A549 (cell line): ENCODE data around the gene OCSTAMP. TPM values are rescaled to one million over a fixed set of nuclear protein-coding genes. Genes with fewer than 3 reads are reported as not detected.

Experiments
- ATAC-seq, 2 experiments: fragments of 200-7000 bp in 1 of 2; fragments of >200 bp in 1 of 2; cut with Nextera tagmentation in 1 of 2; cut with Tn5 transposase in 1 of 2; 3 replicates each; pipeline versions ENCODE4 v1.8.0 to v1.9.1; 2018 to 2020; ENCODE audit warnings: mild to moderate bottlenecking in 1 of 2, moderate library complexity in 1 of 2
- CTCF ChIA-PET: fragments of 300-600 bp; sonication (Branson Sonifier 250); formaldehyde crosslinking; extraction: SDS; loops from one replicate; lab custom pipeline; 2021; ENCODE audit warnings: antibody characterized with exemption, inconsistent platforms; lab: Yijun Ruan, JAX
- POLR2A ChIA-PET: fragments of 350-600 bp; formaldehyde crosslinking; extraction: SDS; loops from one replicate; lab custom pipeline; 2021; ENCODE audit warnings: antibody characterized with exemption, inconsistent platforms; lab: Yijun Ruan, JAX
- DNase-seq, 2 experiments: peaks; one replicate each; pipeline versions ENCODE4 v3.0.0 to v3.0.0-alpha.2; 2011 to 2016; ENCODE audit warnings: low read depth in 1 of 2, low spot score in 1 of 2
- FAIRE-seq: peaks from 2 replicates; lab custom pipeline; 2011; peaks lifted over from hg19 to GRCh38; lab: Jason Lieb, UNC
- H3K27ac ChIP-seq, 2 experiments: fragments of >200 bp; sonication (Bioruptor Twin); formaldehyde crosslinking; 3 replicates each; pipeline ENCODE4 v1.5.1; 2016 to 2017
- H3K4me1 ChIP-seq: fragments of >200 bp; sonication (Bioruptor Twin); formaldehyde crosslinking; 3 replicates; pipeline ENCODE4 v1.6.1; 2016
- H3K4me2 ChIP-seq: fragments of >200 bp; sonication (Bioruptor Twin); formaldehyde crosslinking; 3 replicates; pipeline ENCODE4 v1.6.1; 2016
- H3K4me3 ChIP-seq: fragments of >200 bp; sonication (Bioruptor Twin); formaldehyde crosslinking; 3 replicates; pipeline ENCODE4 v1.5.1; 2016
- H3K9me3 ChIP-seq: fragments of >200 bp; sonication (Bioruptor Twin); formaldehyde crosslinking; 3 replicates; pipeline ENCODE4 v1.6.1; 2016
- BHLHE40 ChIP-seq: IDR thresholded peaks from 2 replicates; pipeline ENCODE4 v1.6.1; 2012; ENCODE audit warnings: low read depth, low read length, inconsistent platforms
- CHD2 ChIP-seq: fragments of 150-350 bp; IDR thresholded peaks from 2 replicates; pipeline ENCODE4 v1.6.1; 2014; ENCODE audit warnings: low read length; ENCODE audit not compliant: partially characterized antibody
- CHD4 ChIP-seq: fragments of 200-600 bp; sonication (generic); IDR thresholded peaks from 2 replicates; pipeline ENCODE4 v1.6.1; 2016; ENCODE audit warnings: antibody characterized with exemption, mild to moderate bottlenecking, borderline replicate concordance
- EHMT2 ChIP-seq: fragments of 200-600 bp; sonication (generic); IDR thresholded peaks from 2 replicates; pipeline ENCODE4 v1.6.1; 2016; ENCODE audit warnings: antibody characterized with exemption, low read depth, mild to moderate bottlenecking, moderate library complexity
- ESRRA ChIP-seq: fragments of 150-350 bp; IDR thresholded peaks from 2 replicates; pipeline ENCODE4 v1.6.1; 2014; ENCODE audit warnings: mild to moderate bottlenecking, low read length, borderline replicate concordance
- HOXA7 ChIP-seq: fragments of 250-450 bp; sonication (Bioruptor Pico); IDR thresholded peaks from 2 replicates; pipeline ENCODE4 v1.5.0; 2020; ENCODE audit warnings: mild to moderate bottlenecking, moderate library complexity
- HOXB13 ChIP-seq: fragments of 250-450 bp; sonication (Bioruptor Pico); IDR thresholded peaks from 2 replicates; pipeline ENCODE4 v1.5.0; 2020; ENCODE audit warnings: low read depth, mild to moderate bottlenecking, moderate library complexity
- KDM5A ChIP-seq: fragments of 200-600 bp; sonication (generic); IDR thresholded peaks from 2 replicates; pipeline ENCODE4 v1.6.1; 2016; ENCODE audit warnings: antibody characterized with exemption, mild to moderate bottlenecking
- MAZ ChIP-seq: fragments of 150-350 bp; IDR thresholded peaks from 2 replicates; pipeline ENCODE4 v1.6.1; 2014; ENCODE audit warnings: antibody characterized with exemption, low read depth, low read length, borderline replicate concordance
- NFE2L2 ChIP-seq: fragments of 150-350 bp; conservative IDR thresholded peaks from 2 replicates; pipeline ENCODE4 v1.6.1; 2014; ENCODE audit warnings: low read length
- NPAS2 ChIP-seq: fragments of 250-450 bp; sonication (Bioruptor Pico); IDR thresholded peaks from 2 replicates; pipeline ENCODE4 v1.8.0; 2022; ENCODE audit warnings: mild to moderate bottlenecking, moderate library complexity, borderline replicate concordance
- POLR2A ChIP-seq: IDR thresholded peaks from 2 replicates; pipeline ENCODE4 v1.6.1; 2012; ENCODE audit warnings: mild to moderate bottlenecking, low read length
- POLR2AphosphoS2 ChIP-seq: conservative IDR thresholded peaks from 2 replicates; pipeline ENCODE4 v1.6.1; 2012; ENCODE audit warnings: low read length, improper control_type of control experiment, inconsistent platforms
- RAD21 ChIP-seq, 2 experiments: fragments of >200 bp in 1 of 2; sonication (Bioruptor Twin) in 1 of 2; formaldehyde crosslinking in 1 of 2; IDR thresholded peaks in 1 of 2; conservative IDR thresholded peaks in 1 of 2; 2 replicates in 1 of 2; 3 replicates in 1 of 2; pipeline ENCODE4 v1.6.1; 2012 to 2018; ENCODE audit warnings: inconsistent platforms in 1 of 2
- SREBF2 ChIP-seq: fragments of 450-650 bp; IDR thresholded peaks from 2 replicates; pipeline ENCODE4 v1.6.1; 2014; ENCODE audit warnings: mild to moderate bottlenecking, moderate library complexity
- TFCP2L1 ChIP-seq: fragments of 250-450 bp; sonication (Bioruptor Pico); IDR thresholded peaks from 2 replicates; pipeline ENCODE4 v1.5.0; 2021; ENCODE audit warnings: mild to moderate bottlenecking
- ZC3H11A ChIP-seq: fragments of 450-650 bp; IDR thresholded peaks from 2 replicates; pipeline ENCODE4 v1.6.1; 2014; ENCODE audit warnings: antibody characterized with exemption, mild to moderate bottlenecking
- WGBS: methylation state at CpG from one replicate; pipeline ENCODE4 v1.1.6; 2017; ENCODE audit errors: missing lambda C conversion rate; 5-methylcytosine and 5-hydroxymethylcytosine counted together
- polyA plus RNA-seq, 4 experiments: library from polyadenylated mRNA; depleted of rRNA in 3 of 4; stranded (reverse); fragments of >200 nt; fragmentation: RNase III in 1 of 4; extraction: RNeasy Plus Mini Kit Qiagen cat#74134 plus additional on column Dnase treatment in 1 of 4; gene quantifications; 2 replicates in 3 of 4; 3 replicates in 1 of 4; pipeline ENCODE4 v1.2.3, GENCODE V29; 2011 to 2017
- TF ChIP-seq, protein P1 (sequence below): fragments of >200 bp; sonication (Bioruptor Twin); formaldehyde crosslinking; IDR thresholded peaks from 3 replicates; pipeline ENCODE4 v1.6.1; 2016
- TF ChIP-seq, protein P2 (sequence below): IDR thresholded peaks from 2 replicates; pipeline ENCODE4 v1.6.1; 2012; ENCODE audit warnings: low read depth, borderline replicate concordance
- TF ChIP-seq, protein P3 (sequence below): fragments of >200 bp; sonication (Bioruptor Twin); formaldehyde crosslinking; IDR thresholded peaks from 3 replicates; pipeline ENCODE4 v1.5.1; 2016
- TF ChIP-seq, protein P4 (sequence below): IDR thresholded peaks from 2 replicates; pipeline ENCODE4 v1.6.1; 2012
- TF ChIP-seq, protein P5 (sequence below): IDR thresholded peaks from 2 replicates; pipeline ENCODE4 v1.6.1; 2012

OCSTAMP gene
- polyA plus RNA-seq, 2 of the 4 experiments (the other 2 are of a cell fraction) = not detected

DNA sequence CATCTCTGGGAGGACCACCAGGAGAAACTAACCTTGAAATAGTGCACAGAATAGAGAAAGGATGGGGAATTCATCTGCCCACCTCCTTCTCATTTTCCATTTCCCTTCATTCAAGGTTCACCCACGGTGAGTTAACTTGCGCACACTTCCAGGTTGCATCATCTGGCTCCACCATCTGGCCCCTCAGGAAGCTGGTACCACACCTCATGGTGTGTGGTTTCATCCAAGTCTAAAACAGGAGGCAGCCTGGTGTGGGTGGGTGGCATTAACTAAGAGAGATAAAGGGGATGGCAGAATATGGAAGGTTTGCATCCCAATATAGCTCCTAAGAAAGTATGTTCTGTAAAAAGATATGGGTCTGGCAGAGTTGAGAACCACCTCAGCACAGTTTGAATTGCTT is 40.9 kb downstream of the OCSTAMP start:
- CTCF ChIA-PET = interaction anchor here (1.2 kb wide), 1 partner anchor 171 kb away, joined by 3 read pairs; no protein-coding TSS in a partner anchor
- H3K4me1 ChIP-seq = no peaks in the 10 kb centered on the region
- 0 out of 3 replicates have a peak, but pooled peaks cover 3% of the 10 kb centered on the region for H3K9me3 ChIP-seq
- WGBS = 47% methylated on average over 2 of the region's 2 CpGs
- TF ChIP-seq, protein P1, sequence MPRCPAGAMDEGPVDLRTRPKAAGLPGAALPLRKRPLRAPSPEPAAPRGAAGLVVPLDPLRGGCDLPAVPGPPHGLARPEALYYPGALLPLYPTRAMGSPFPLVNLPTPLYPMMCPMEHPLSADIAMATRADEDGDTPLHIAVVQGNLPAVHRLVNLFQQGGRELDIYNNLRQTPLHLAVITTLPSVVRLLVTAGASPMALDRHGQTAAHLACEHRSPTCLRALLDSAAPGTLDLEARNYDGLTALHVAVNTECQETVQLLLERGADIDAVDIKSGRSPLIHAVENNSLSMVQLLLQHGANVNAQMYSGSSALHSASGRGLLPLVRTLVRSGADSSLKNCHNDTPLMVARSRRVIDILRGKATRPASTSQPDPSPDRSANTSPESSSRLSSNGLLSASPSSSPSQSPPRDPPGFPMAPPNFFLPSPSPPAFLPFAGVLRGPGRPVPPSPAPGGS = no peak
- no peak for TF ChIP-seq ZC3H11A
- TF ChIP-seq, all 56 proteins: peak for 0
- no peak overlapping the region for H3K4me3 ChIP-seq
- no peak for ATAC-seq
- DNase-seq = no peak
- no peak for FAIRE-seq
- no peak overlapping the region for H3K4me2 ChIP-seq
- H3K27ac ChIP-seq = no peak overlapping the region
- POLR2A ChIA-PET = no interaction called here

DNA sequence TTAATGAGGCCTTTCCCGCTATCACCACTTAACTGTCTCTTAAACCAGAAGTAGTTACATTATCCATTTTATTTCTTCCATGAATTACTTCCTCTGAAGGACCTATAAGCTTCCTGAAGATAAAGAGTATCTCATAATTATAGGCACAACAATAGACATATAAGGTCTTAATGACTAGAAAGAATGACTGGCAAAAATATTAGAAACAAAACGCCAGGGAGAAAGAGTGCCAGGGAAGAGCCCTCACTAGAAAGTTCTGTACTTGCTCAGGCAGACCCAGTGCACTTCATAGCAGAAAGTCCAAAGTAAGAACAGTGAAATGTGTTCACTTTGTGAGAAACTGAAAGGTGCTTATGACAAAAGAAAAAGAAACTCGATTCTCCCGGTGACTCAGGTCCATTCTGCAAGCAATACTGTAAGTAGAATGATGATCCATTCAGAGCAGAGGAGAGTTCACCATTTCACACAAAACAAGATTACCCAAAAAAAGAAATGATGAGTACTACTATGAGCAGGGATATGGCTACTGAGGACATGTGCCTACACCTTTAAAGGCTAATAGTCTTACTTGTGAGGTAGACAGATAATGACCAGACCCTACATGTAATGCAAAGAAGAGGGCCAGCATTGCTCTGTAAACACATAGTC is 42.6 kb downstream of the OCSTAMP start:
- WGBS = 3% methylated on average over 4 of the region's 4 CpGs
- TF ChIP-seq NFE2L2 = peak; percentile 67
- no peak for TF ChIP-seq RAD21 (conservative IDR thresholded peaks at IDR 0.05 in 1 of 2, IDR thresholded peaks at IDR 0.05 in 1 of 2)
- ATAC-seq = no peak

DNA sequence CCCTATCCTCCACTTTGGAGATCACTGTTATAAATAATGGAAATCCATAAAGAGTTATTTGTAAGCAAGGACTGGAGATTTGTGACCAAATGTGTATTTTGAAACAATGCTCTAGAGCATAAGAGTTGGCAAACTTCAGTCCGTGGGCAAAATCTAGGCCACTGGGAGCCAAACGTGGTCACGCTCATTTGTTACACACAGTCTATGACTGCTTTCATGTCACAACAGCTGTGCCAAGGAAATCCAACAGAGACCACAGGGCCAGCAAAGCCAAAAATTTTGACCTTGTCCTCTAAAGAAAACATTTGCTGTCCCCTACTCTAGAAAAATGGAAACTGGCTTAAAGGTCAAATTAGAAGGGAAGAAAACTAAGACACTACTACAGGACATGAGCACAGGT is 44.9 kb downstream of the OCSTAMP start:
- no peak for FAIRE-seq
- no peak for ATAC-seq
- Histone ChIP-seq H3K4me1 (no peaks in the 10 kb centered on the region), H3K9me3 (peaks cover 41% of the 10 kb centered on the region), H3K4me3 (no peak overlapping the region), H3K27ac (no peak overlapping the region), H3K4me2 (no peak overlapping the region)
- POLR2A ChIA-PET = no interaction called here
- TF ChIP-seq MAZ (no peak), BHLHE40 (no peak), NPAS2 (CRISPR knock-in tag) (no peak), POLR2AphosphoS2 (no peak), SREBF2 (no peak), RAD21 (conservative IDR thresholded peaks at IDR 0.05 in 1 of 2, IDR thresholded peaks at IDR 0.05 in 1 of 2) (no peak), KDM5A (no peak), HOXB13 (CRISPR knock-in tag) (no peak), ESRRA (no peak), HOXA7 (CRISPR knock-in tag) (no peak), CHD4 (no peak), ZC3H11A (no peak), TFCP2L1 (no peak), POLR2A (no peak), EHMT2 (no peak), CHD2 (no peak)
- TF ChIP-seq, protein P2, sequence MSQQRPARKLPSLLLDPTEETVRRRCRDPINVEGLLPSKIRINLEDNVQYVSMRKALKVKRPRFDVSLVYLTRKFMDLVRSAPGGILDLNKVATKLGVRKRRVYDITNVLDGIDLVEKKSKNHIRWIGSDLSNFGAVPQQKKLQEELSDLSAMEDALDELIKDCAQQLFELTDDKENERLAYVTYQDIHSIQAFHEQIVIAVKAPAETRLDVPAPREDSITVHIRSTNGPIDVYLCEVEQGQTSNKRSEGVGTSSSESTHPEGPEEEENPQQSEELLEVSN = no peak
- TF ChIP-seq, protein P3, sequence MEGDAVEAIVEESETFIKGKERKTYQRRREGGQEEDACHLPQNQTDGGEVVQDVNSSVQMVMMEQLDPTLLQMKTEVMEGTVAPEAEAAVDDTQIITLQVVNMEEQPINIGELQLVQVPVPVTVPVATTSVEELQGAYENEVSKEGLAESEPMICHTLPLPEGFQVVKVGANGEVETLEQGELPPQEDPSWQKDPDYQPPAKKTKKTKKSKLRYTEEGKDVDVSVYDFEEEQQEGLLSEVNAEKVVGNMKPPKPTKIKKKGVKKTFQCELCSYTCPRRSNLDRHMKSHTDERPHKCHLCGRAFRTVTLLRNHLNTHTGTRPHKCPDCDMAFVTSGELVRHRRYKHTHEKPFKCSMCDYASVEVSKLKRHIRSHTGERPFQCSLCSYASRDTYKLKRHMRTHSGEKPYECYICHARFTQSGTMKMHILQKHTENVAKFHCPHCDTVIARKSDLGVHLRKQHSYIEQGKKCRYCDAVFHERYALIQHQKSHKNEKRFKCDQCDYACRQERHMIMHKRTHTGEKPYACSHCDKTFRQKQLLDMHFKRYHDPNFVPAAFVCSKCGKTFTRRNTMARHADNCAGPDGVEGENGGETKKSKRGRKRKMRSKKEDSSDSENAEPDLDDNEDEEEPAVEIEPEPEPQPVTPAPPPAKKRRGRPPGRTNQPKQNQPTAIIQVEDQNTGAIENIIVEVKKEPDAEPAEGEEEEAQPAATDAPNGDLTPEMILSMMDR = no peak
- TF ChIP-seq, protein P4, sequence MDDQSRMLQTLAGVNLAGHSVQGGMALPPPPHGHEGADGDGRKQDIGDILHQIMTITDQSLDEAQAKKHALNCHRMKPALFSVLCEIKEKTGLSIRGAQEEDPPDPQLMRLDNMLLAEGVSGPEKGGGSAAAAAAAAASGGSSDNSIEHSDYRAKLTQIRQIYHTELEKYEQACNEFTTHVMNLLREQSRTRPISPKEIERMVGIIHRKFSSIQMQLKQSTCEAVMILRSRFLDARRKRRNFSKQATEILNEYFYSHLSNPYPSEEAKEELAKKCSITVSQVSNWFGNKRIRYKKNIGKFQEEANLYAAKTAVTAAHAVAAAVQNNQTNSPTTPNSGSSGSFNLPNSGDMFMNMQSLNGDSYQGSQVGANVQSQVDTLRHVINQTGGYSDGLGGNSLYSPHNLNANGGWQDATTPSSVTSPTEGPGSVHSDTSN = no peak
- TF ChIP-seq, protein P5, sequence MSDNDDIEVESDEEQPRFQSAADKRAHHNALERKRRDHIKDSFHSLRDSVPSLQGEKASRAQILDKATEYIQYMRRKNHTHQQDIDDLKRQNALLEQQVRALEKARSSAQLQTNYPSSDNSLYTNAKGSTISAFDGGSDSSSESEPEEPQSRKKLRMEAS = no peak
- DNase-seq = no peak
- WGBS = 1% methylated on average over 3 of the region's 3 CpGs
- CTCF ChIA-PET = no interaction called here

More for the DNA sequence above, 42.6 kb downstream of the OCSTAMP start:
- Histone ChIP-seq H3K4me2 (no peak overlapping the region), H3K27ac (no peak overlapping the region), H3K4me1 (no peaks in the 10 kb centered on the region), H3K4me3 (no peak overlapping the region), H3K9me3 (peaks cover 17% of the 10 kb centered on the region; the same call in 2 of the 3 replicates)
- no peak for DNase-seq
- ChIA-PET POLR2A (no interaction called here), CTCF (no interaction called here)
- no peak for FAIRE-seq
